DMS114 treated with DMSO at 0.1 percent for 48 hours (cell line): ENCODE results near the gene FOXP3.
"Not testable (repeated sequence)": the region's sequence is repeated elsewhere in the genome, so short reads cannot be mapped to it uniquely, and the experiment has no call there.

ENCODE experiments used
- DNase-seq: peaks from one replicate; lab custom pipeline; 2025; ENCODE audit not compliant: unreplicated experiment; lab: John Stamatoyannopoulos, UW

The FOXP3 gene, protein sequence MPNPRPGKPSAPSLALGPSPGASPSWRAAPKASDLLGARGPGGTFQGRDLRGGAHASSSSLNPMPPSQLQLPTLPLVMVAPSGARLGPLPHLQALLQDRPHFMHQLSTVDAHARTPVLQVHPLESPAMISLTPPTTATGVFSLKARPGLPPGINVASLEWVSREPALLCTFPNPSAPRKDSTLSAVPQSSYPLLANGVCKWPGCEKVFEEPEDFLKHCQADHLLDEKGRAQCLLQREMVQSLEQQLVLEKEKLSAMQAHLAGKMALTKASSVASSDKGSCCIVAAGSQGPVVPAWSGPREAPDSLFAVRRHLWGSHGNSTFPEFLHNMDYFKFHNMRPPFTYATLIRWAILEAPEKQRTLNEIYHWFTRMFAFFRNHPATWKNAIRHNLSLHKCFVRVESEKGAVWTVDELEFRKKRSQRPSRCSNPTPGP

DNA sequence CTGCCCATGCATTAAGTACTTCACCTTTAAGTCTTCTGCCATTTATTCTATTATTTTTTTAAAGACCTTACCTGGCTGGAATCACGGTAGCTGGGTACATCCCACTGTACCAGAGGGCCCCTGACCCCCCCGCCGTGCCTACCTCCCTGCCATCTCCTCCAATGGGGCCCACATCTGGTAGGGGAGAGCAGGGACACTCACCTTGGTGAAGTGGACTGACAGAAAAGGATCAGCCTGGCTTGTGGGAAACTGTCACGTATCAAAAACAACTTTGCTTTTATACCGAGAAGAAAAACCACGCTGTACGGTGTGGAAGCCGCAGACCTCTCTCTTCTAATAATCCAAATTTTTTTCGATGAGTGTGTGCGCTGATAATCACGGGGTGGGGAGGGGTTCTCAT, at the start of gene FOXP3:
FOXP3 (minus strand) TSS at position 251 of the 400 bp plus-strand sequence. CDS start 6,205 bp downstream, outside the sequence.
- DNase-seq = no peak

DNA sequence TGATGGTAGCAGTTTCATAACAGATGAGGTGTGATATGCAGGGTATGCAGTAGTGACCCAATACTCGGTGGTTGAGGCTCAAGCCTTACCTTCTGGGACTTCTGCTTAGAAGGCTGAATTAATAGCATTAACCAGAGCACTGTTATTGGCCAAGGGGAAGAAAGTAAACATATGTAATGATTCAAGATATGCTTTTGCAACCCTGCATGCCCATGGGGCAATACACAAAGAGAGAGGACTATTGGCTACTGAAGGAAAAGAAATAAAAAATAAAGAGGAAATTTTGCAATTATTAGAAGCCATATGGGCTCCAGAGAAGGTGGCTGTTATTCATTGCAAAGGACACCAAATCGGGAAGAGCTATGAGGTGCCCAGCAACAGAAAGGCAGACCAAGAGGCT, 47.7 kb upstream of the FOXP3 start:
- DNase-seq = no peak

DNA sequence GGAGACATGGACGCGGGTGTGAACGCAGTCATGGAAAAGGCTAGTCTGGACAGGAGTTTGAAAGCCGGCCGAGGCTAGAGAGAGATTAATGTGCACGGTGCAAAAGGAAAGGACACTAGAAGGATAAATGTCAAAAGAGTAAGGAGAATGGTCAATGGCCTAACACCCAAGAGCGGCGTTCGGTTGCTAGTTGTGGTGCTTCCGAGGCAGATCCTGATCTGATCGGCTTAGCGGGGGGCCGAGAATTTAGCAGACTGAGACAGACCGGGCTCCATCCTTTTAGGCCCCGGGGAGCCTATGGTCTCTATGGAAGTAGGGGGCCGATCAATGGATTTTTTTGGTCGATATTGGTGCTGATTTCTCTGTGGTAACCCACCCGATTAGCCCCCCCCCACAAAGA, 45.9 kb upstream of the FOXP3 start:
- DNase-seq = no peak

DNA sequence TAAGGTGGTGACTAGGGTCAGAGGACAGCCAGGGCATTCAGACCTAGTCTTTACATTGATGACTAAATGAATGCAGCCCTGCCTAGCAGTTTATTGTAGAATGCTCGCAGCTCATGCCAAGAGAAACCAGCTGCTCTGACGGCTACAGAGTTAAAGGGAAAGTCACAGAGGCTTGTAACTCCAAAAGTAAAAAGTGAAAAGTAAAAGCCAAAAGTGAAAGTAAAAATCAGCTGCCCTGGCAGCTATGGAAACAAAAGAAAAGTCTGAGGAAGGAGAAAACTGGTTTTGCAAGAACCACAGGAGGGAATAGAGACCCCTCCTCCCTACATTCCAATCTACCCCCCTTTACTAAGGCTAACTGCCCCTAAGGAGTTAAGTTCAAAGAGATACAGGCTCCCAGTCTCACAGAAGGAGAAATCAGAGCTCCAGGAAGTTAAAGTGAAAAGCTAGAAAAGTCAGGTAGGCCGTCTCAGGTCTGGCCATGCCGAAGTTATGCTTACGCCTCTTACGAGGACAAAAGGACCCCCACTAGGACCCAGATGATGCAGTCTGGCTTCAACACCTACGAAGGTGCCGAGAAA, 45.0 kb upstream of the FOXP3 start:
- DNase-seq = no peak

DNA sequence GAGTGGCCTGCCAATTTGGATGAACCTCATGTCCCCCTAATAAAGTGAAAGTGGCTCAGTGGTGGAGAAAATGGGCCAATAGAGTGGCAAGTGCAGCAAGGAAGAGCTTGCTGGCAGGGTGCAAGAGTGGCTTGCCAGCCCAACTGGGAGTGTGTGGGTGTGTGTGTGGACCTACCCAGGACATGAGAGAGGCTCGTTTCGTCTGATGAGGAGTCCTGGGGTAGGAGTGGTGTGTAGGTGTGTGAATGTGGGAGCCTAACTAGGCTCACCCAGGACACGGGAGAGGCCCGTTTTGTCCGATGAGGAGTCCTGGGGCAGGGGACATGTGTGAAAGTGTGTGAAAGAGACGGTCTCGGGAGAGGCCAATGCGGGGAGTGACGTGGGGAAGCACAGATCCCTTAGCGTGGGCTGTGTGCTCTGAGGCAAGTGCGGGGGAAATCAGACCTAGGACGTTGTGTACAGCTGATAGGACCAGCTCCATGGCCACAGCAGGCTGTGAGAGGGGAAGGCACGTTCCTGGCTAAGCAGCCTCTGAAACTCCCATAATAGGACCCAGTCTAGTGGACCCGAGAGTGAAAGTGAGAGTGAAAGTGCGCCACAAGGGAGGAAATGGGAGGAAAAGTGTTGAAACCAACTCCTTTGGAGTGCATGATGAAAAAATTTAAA, 44.2 kb upstream of the FOXP3 start:
- no peak for DNase-seq

DNA sequence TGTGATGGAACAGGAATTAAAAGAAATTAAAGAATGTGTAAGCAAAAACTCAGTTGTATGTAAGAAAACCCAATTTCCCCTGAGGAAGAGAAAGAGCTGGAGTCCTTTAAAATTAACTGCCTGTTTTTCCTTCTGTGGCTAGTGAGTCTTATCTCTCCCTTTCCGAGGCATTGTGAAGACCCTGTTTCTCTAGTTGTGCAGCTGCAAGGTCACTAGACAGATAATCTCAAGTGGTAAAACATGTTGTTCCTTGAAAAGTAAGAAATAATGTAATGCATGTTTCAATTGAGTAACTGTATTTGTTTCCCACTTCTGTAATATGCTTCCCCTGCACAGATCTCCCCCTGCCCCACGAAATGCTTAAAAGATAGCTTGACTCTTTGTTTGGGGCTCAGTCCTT, 43.3 kb upstream of the FOXP3 start:
- DNase-seq = not testable (repeated sequence)

DNA sequence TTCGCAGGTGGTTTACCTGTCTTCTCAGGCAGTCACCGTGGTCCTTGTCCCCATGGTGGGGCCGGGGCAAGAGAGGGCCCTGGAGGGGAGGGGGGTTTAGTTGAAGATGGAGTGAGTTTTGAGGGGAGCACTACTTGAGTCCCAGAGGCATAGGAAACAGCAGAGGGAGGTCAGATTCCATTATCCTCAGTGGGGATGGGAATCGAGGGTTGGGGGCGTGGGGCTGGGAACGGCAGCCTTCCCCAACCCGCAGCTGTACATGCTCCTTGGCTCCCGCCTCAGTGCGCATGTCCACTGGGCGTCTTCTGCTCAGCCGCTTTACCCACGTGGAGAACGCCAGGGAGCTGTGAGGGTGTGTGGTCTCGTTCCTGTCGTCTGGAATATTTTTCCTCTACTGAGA, 38.8 kb upstream of the FOXP3 start, which contains the start of gene GAGE10:
GAGE10 (plus strand) TSS at position 301 of the 400 bp plus-strand sequence. CDS start 1,214 bp downstream, outside the sequence.
- DNase-seq = no peak

DNA sequence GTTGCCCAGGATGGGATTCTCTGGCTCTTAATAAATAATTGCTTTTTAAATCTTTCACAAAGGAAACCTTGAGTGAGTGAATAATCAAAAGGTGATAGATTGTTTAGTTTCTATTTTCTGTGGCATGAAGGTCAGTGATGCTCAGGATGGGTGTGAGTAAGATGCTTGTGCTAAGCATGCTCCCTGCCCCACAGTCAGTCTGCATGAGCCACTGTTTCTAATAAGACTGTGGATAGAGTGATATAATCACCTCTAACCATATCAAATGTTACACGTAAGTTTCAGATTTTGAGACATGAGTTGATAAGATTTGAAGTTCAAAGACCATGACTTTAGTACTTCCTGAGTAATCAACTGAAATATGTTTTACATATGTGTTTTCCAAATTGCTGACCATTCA, 36.2 kb upstream of the FOXP3 start:
- no peak for DNase-seq

DNA sequence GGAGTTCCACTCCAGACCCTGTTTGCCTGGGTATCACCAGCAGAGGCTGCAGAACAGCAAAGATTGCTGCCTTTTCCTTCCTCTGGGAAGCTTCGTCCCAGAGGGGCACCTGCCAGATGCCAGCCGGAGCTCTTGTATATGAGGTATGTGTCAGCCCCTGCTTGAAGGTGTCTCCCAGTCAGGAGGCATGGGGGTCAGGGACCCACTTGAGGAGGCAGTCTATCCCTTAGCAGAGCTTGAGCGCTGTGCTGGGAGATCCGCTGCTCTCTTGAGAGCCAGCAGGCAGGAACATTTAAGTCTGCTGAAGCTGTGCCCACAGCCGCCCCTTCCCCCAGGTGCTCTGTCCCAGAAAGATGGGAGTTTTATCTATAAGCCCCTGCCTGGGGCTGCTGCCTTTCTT, 34.8 kb upstream of the FOXP3 start:
- DNase-seq = not testable (repeated sequence)

DNA sequence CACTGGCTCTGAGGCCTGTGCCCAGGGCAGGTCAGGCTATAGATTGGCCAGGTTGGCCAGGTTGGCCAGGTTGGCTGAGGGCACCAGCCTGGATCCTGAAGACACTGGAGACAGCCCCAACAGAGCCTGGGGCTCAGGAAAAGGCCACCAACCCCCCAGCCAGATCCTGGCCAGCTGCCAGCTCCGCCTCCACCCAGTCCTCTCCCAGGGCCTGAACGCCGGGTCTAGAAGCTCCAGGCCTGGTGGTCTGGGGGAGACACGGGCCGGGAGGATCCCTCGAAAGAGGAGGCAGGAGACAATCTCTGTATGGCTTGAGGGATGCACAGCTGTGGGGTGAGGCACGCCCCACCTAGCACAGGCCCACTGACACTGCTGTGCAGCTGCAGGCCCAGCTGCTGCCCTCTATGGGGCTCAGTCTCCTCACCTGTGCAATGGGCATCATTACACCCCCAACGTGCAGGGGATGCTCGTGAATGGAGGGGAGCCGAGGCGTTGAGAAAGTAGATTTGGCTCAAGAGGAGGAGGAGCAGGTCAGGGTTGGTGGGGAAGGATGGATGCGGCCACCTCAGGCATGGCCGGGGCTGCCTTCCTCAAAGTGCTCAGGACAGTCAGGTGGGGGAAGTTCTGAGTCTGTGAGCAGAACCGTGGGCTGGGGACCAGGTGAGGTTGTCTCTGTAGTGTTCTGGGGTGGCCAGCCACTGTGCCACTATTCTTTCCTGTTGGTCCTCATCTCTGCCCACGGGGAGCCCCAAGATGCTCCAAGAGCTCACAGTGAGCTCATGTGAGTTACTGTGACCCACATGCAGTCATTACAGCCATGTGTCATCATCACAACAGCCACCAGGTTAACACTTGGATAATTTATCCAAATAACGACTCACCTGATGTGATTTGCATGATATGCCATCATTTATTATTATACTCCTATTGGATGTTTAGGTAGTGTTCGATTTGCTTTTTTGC, 28.2 kb upstream of the FOXP3 start:
- DNase-seq = no peak

DNA sequence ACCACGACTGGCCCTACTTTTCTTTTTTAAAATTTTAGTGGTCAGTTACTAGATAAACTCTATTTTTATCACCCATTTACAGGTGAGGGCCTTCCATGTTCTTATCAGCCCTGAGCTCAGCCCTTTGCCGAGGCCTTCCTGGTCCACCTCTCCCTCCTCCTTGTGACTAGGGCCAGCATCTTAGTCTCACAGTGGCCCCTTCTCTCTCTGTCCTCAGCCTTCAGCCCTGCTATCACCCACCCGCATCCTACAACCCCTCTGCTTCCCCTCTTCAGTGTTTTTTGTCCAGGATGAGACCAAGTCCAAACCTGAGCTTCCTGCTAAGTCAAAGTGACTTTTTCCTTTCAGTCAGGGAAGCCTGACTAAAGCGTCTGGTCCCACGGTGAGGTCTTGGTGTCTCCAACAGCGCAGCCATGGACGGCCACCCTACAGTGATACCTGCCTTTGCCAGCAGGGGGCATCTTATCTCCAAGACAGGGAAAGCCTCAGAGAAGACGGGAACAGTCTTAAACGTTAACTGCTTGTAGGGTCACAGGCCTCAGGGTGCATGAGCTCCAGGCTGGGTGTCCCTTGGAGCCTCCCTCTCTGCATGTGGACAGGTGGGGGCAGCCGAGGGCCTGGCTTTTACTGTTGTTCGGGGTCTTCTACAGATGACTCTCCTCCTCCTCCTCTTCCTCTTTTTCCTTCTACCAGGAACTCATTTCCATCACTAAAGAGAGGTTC, 27.3 kb upstream of the FOXP3 start:
- DNase-seq = no peak

DNA sequence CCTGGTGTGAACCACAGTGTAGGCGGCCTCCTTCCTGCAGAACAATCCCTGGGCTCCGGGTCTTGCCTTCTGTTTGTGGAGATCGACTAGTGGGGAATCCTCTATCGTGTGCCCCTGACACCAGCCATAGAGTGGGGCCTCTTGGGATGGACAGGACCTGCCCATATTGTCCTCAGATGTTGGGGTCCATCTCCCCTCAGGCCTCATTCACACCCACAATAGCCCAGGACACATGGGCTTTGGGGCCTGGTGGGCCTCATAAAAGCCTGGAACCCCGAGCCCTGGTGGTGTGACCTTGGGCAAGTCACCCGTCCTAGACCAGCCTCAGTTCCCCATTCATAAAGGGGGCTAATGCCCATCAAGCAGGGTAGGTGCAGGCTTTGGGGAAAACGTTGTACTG, 25.7 kb upstream of the FOXP3 start:
- no peak for DNase-seq

DNA sequence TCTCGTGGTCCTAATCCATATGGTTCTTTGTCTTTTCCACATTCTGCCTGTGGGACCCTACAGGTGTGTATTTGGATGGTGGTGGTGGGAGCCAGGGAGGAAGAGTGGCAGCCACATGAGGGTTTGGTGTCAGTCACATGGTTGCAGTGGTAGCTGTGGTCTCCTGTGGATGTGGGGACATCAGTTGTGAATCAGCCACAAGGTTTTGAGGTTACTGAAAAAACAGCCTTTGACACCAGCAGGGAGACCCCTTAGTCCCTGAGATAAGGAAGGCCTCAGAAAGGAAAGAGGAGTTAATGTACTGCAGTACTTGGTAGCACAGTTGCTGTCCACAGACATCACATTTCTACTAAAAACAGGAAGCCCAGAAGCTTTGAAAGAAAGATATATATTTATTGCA, 23.2 kb upstream of the FOXP3 start:
- DNase-seq = no peak

DNA sequence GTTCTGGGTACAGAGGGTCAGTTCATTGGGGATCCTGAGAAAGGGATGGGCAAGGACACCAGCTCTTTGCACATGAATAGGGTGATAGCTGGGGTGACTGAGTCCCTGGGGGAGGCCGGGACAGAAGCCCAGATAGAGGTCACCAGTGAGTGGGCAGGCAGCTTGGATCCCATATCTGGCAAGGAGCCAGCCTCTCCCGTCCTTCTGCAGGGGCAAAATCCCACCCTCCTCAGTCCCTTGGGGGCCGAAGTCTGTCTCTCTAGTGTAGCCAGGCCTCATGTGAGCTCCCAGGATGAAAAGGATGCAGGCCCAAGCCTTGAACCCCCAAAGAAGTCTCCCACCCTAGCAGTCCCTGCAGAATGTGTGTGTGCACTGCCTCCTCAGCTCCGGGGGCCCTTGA, 22.1 kb upstream of the FOXP3 start:
- no peak for DNase-seq

DNA sequence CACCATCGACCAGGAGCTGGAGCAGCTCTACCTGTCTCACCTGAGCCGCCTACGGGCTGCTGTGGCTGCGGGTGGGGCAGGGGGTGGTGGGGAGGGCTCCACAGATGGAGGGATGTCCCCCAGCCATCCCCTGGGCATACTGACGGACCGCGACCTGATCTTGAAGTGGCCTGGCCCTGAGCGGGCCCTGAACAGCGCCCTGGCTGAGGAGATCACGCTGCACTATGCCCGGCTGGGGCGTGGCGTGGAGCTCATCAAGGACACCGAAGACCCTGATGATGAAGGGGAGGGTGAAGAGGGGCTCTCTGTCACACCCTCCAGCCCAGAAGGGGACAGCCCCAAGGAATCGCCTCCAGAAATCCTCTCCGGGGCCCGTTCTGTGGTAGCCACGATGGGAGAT, 21.6 kb upstream of the FOXP3 start:
- DNase-seq = no peak

DNA sequence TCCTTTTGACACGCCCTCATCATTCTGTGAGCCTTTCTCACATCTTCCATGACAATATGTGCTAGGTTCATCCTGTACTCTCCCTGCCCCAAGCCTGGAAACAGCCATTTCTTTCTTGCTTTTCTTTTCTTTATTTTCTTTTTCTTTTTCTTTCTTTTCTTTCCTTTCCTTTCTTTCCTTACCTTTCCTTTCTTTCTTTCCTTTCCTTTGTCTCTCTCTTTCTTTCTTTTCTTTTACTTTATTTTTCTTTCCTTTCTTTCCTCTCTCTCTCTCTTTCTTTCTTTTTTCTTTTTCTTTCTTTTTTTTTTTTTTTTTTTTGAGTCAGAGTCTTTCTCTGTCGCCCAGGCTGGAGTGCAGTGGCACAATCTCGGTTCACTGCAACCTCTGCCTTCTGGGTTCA, 19.7 kb upstream of the FOXP3 start:
- no peak for DNase-seq

DNA sequence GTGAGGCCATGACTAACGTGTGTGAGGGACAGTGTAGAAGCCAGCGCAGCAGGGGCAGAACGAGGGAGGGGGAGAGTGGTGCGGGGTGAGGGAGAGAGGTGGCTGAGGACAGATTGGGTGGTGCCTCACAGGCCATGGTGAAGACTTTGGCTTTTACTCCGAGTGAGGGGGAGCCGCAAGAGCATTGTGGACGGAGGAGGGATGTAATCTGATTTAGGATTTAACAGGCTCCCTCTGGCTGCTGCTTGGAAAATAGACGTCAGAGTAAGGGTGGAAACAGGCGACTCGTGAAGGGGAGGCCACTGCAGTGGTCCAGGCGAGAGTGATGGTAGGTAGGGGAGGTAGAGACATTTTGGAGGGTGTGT, 18.1 kb upstream of the FOXP3 start:
- peak; percentile 35 for DNase-seq

DNA sequence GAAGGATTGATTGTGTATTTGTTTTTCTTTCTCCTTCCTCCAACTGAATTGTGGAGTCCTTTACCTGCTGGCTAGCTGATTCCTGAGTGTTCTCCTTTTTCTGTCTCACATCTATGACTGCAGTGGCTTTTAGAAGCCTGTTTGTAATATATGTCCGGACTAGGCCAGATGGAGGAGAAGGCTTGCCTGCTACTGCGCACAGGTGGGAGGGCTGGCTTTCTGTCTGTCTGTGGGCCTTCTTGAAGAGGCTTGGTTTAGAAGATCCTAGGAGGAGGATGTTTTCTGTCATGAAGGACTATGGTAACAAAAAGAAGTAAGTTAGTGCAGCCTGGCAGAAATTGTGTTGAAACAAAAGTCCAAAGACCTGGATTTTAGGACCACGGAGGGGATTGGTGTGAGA, 13.6 kb upstream of the FOXP3 start:
- DNase-seq = no peak

DNA sequence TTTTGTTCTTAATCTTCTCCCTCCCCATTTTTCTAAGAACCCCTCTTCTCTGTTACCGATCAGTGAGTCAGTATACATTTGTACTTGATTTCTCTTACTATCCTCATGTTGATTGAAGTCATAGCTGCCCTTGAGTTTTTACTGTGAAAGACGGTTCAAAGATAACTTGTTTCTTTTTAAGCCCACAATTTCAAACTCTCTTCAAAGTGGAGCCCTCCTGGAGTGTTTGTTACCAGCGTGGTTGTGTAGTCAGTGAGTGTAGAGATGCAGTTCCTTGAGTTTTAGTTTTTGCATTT, 13.0 kb upstream of the FOXP3 start:
- DNase-seq = no peak

DNA sequence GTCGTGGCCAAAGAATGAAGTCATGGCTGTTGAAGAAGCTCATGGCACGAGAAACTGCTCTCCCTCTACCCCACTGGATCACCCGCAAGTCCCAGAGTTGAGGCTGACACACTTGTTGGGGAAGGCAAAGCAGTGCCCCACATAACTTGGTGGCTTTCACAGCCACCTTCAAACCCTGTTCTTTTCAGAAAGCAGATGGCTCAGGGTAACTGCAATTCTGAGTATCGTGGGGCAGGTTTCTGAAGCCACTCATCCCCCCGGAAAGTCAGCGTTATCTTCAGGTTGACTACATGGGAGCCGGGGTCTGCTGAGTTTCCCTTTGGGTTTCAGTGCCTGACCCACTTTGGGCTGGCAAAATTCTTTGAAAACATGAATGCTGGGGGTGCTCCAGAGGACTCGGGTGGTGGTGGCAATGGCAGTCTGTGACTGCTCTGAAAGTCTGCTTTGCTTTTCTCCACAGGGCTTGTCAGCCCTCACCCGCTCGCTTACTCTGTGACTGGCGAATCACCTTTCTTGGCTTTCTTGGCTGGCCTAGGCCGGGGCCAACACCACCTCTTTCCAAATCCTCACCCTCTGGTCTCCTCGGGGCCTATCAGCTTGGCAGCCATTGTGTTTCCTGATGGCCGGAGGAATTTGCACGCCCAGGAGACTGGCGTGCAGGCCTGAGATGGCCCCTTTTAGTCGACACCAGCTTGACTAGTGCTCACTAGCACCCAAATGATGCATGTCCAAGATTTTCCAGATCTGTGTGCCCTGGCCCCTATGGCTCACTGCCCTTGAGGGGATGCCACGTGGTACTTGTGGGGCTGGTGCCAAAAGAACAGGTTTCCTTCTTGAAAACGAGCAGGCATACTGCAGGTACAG, 12.4 kb upstream of the FOXP3 start:
- no peak for DNase-seq
